Lower lobe of right lung (tissue), 2 donors: ENCODE results near the gene HES1. TPM values are rescaled to one million over a fixed set of nuclear protein-coding genes. Genes with fewer than 3 reads are reported as not detected.
A peak's percentile ranks its signal among the peaks of the same experiment; 100 is the strongest.

Experiments
- ATAC-seq, 2 donors: fragments of 200-7000 bp; cut with Tn5 transposase; one replicate each; pipeline ENCODE4 v1.9.1; 2020 to 2022; ENCODE audit warnings: mild to moderate bottlenecking in 2 of 2, moderate library complexity in 2 of 2
- DNase-seq: peaks from one replicate; pipeline ENCODE4 v3.0.0-alpha.2; 2020
- H3K27ac ChIP-seq: fragments of 200-600 bp; one replicate; pipeline ENCODE4 v1.8.0; 2022
- H3K27me3 ChIP-seq: fragments of 200-600 bp; one replicate; pipeline ENCODE4 v1.8.0; 2022; ENCODE audit warnings: low read depth
- H3K36me3 ChIP-seq: fragments of 200-600 bp; one replicate; pipeline ENCODE4 v1.8.0; 2022; ENCODE audit warnings: mild to moderate bottlenecking
- H3K4me1 ChIP-seq: fragments of 200-600 bp; one replicate; pipeline ENCODE4 v1.8.0; 2022
- H3K4me3 ChIP-seq: fragments of 200-600 bp; one replicate; pipeline ENCODE4 v1.8.0; 2022; ENCODE audit warnings: mild to moderate bottlenecking
- H3K9me3 ChIP-seq: fragments of 200-600 bp; one replicate; pipeline ENCODE4 v1.8.0; 2022
- CTCF ChIP-seq: fragments of 200-600 bp; IDR thresholded peaks from one replicate; pipeline ENCODE4 v1.8.0; 2022; ENCODE audit warnings: antibody characterized with exemption, mild to moderate bottlenecking
- intact Hi-C: fragments of 100-400 bp; cut with DNase I; formaldehyde crosslinking; loops from one replicate; pipeline ENCODE4 v1.11.0; 2022
- total RNA-seq: library from RNA; stranded (reverse); fragmentation: NEBNext Ultra II Directional; extraction: Animal tissue kit (Norgen Biotek cat#: 25700); gene quantifications from one replicate; pipeline ENCODE4 v1.2.1, GENCODE V29; 2021
- donor health status: DM: no; HTN: yes; CAD: no; lungs with severe emphysema.

Gene HES1
- total RNA-seq, 1 donor from 2014 or later: 29.5 TPM

DNA sequence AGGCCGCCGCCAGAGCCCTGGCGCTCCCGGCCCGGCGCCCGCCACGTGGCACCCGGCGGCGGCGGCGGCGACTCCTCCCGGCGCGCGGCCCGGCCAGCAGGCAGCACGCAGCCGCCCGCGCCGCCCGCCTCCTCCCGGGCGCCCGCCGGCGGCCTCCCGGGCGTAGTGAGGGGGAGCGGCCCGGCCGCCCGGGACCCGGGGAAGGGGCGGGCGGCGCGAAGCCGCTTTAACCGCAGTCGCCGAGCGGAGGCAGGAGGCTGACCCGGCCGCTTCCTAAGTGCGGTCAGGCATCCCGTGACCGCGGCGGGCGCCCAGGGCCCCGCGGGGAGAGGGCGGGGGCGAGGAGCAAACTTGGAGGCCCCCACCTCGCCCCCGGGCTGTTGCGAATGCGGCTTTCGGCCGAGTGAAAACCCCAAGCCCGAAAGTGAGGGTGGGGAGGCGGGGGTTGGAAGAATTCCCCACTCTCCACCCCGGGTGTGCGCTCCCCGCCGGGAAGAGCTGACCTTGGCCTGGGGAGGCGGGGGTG is 1.7 kb upstream of the HES1 start:
- TF ChIP-seq CTCF: no peak
- peak; percentile 79 for DNase-seq
- Histone ChIP-seq H3K4me3 (peak overlapping the region; percentile 72), H3K4me1 (peaks cover 59% of the 10 kb centered on the region), H3K9me3 (no peaks in the 10 kb centered on the region), H3K27ac (peak overlapping the region; percentile 92), H3K36me3 (no peaks in the 10 kb centered on the region), H3K27me3 (peaks cover 2% of the 10 kb centered on the region)
- peak; percentile 37 to 56 for ATAC-seq
- intact Hi-C loops: loop anchor here (10.0 kb wide), 1 partner anchor 349 kb away; no protein-coding TSS in a partner anchor

GRCh38 chr3:194134757-194135515 is 1.0 kb upstream of the HES1 start:
- H3K27ac ChIP-seq: peak overlapping the region; percentile 92
- DNase-seq (peak; percentile 94), ATAC-seq (peak; percentile 81 to 89)
- TF ChIP-seq CTCF: no peak
- intact Hi-C loops: loop anchor here (10.0 kb wide), 1 partner anchor 350 kb away; no protein-coding TSS in a partner anchor
- H3K27me3 ChIP-seq: peaks cover 4% of the 10 kb centered on the region
- no peaks in the 10 kb centered on the region for H3K9me3 ChIP-seq
- H3K4me1 ChIP-seq: peaks cover 59% of the 10 kb centered on the region
- H3K36me3 ChIP-seq: no peaks in the 10 kb centered on the region
- H3K4me3 ChIP-seq: peak overlapping the region; percentile 72

DNA sequence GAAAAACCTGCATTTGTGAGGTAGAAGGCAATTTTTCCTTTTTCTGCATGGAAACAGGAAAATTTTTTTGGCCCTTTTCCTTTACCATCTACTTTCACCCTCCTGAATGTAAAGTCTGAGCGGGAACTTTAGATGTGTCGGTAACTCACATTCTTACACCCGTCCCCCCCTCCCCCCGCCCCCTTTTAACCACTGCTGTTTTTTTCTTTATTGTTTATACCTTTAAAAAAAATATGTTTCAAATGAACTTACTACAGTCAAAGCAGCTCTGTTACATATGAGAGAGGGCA is 487 bp upstream of the HES1 start:
- Histone ChIP-seq H3K27ac (peak overlapping the region; percentile 92), H3K9me3 (no peaks in the 10 kb centered on the region), H3K36me3 (no peaks in the 10 kb centered on the region), H3K4me1 (peaks cover 59% of the 10 kb centered on the region), H3K4me3 (peak overlapping the region; percentile 72), H3K27me3 (peaks cover 4% of the 10 kb centered on the region)
- no peak for TF ChIP-seq CTCF
- ATAC-seq (no peak), DNase-seq (no peak)
- intact Hi-C loops: loop anchor here (10.0 kb wide), 1 partner anchor 351 kb away; no protein-coding TSS in a partner anchor

DNA sequence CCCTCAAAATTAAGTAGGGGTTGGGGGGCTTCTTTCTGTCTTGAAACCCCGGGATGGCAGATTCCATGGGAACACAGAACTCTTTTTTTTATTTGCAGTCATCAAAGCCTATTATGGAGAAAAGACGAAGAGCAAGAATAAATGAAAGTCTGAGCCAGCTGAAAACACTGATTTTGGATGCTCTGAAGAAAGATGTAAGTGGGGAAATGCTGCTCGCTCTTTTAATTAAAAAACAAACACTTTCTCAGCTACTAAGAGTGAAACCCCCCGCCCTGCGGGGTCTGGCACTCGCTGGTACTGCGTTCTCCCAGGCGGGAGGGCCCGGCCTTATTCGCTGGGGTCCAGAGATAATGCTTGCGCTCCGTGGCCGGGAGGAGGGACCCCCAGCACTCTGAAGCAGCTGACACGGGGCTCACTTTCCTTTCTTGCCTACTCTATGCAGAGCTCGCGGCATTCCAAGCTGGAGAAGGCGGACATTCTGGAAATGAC is 615 bp downstream of the HES1 start:
- Histone ChIP-seq H3K27me3 (peaks cover 4% of the 10 kb centered on the region), H3K9me3 (no peaks in the 10 kb centered on the region), H3K4me3 (peak overlapping the region; percentile 72), H3K36me3 (no peaks in the 10 kb centered on the region), H3K4me1 (peaks cover 52% of the 10 kb centered on the region), H3K27ac (peak overlapping the region; percentile 92)
- DNase-seq (no peak), ATAC-seq (no peak)
- intact Hi-C loops: loop anchor here (10.0 kb wide), 1 partner anchor 352 kb away; no protein-coding TSS in a partner anchor
- no peak for TF ChIP-seq CTCF

DNA sequence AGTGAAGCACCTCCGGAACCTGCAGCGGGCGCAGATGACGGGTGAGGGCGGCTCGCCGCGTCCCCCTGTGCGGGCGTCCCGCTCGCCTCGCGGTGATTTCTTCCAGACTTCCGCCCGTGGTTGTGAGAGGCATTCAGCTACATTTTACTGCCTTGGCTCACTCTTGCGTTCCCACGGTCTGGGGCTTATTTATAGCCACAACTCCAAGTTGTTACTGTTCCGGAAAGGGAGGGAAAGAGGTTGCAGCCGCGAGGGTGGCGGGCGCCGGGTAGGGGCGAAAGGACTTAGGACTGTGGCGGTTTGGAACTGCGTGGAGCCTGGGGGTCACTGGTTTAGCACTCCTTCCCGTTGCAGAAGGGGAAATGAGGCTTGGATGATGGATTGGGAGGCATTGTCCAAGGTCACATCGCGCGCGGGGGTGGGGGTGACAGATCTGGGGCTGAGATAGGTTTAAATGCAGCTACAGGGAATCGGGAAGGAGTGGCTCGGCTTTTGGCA is 1.1 kb downstream of the HES1 start:
- peak; percentile 61 for DNase-seq
- H3K27me3 ChIP-seq: peaks cover 4% of the 10 kb centered on the region
- peaks cover 56% of the 10 kb centered on the region for H3K4me1 ChIP-seq
- intact Hi-C loops: loop anchor here (10.0 kb wide), 1 partner anchor 352 kb away; no protein-coding TSS in a partner anchor
- no peaks in the 10 kb centered on the region for H3K9me3 ChIP-seq
- peak overlapping the region; percentile 92 for H3K27ac ChIP-seq
- H3K36me3 ChIP-seq: no peaks in the 10 kb centered on the region
- no peak for TF ChIP-seq CTCF
- peak overlapping the region; percentile 72 for H3K4me3 ChIP-seq
- ATAC-seq: no peak
